Ascending aorta (tissue), 2 donors: ENCODE data around the gene ADCY1. TPM values are rescaled to one million over a fixed set of nuclear protein-coding genes. Genes with fewer than 3 reads are reported as not detected.

ENCODE experiments used
- DNase-seq, 2 donors: peaks; one replicate each; pipeline ENCODE4 v3.0.0-alpha.2; 2019; ENCODE audit warnings: low spot score in 2 of 2
- H3K27ac ChIP-seq, 2 donors: fragments of 200-600 bp; sonication (generic); one replicate each; pipeline ENCODE4 v1.5.1; 2016 to 2017; ENCODE audit warnings: mild to moderate bottlenecking in 1 of 2
- H3K27me3 ChIP-seq: fragments of 200-600 bp; sonication (generic); one replicate; pipeline ENCODE4 v1.5.1; 2017
- H3K36me3 ChIP-seq, 2 donors: fragments of 200-600 bp; sonication (generic); one replicate each; pipeline ENCODE4 v1.5.1; 2016
- H3K4me1 ChIP-seq, 2 donors: fragments of 200-600 bp; sonication (generic); one replicate each; pipeline ENCODE4 v1.5.1; 2016 to 2017; ENCODE audit warnings: mild to moderate bottlenecking in 1 of 2
- H3K4me3 ChIP-seq, 2 donors: fragments of 200-600 bp; sonication (generic); one replicate each; pipeline ENCODE4 v1.5.1; 2016 to 2017; ENCODE audit warnings: mild to moderate bottlenecking in 1 of 2
- H3K9me3 ChIP-seq, 2 donors: fragments of 200-600 bp; sonication (generic); one replicate each; pipeline ENCODE4 v1.5.1; 2016
- CTCF ChIP-seq, 3 experiments: fragments of 200-600 bp in 2 of 3; fragments of 450-650 bp in 1 of 3; sonication (generic) in 2 of 3; IDR thresholded peaks; one replicate each; pipeline ENCODE4 v1.5.1; 2016 to 2019; ENCODE audit warnings: antibody characterized with exemption in 3 of 3, mild to moderate bottlenecking in 1 of 3, moderate library complexity in 1 of 3
- intact Hi-C: fragments of 100-400 bp; cut with DNase I; formaldehyde crosslinking; loops from one replicate; pipeline ENCODE4 v1.15.1; 2023
- total RNA-seq: library from RNA; depleted of rRNA; stranded (reverse); fragments of >200 nt; gene quantifications from one replicate; pipeline ENCODE4 v1.1.0, GENCODE V29; 2016

ADCY1 gene
- total RNA-seq, 1 donor from 2014 or later = 3.6 TPM

DNA sequence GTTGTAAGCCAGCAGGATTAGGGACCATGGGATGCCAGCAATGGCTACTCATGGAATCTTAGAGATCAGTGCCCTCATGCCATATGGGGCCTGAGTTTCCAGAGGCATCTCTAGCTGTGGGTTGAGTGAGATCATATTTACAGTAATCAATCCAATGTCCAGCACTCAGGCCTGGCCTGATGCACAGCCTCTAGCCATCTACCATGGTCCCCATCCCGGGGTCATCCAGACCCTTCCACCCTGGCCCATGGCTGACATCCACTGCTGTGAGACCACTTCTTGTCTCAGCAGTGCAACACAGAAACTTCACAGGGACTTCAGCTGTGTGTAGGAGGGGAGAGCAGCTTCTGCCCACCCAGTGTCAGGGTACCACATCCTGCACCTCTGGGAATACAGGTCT, 6.5 kb upstream of the ADCY1 start:
- Histone ChIP-seq H3K9me3 (no peaks in the 10 kb centered on the region), H3K27ac (no peak overlapping the region), H3K36me3 (no peaks in the 10 kb centered on the region), H3K27me3 (no peaks in the 10 kb centered on the region), H3K4me3 (no peak overlapping the region), H3K4me1 (no peaks in the 10 kb centered on the region)
- no peak for DNase-seq
- intact Hi-C loops = no loop called here
- no peak for TF ChIP-seq CTCF (IDR thresholded peaks at IDR 0.05)

GRCh38 chr7:45568536-45569289, 5.5 kb upstream of the ADCY1 start:
- intact Hi-C loops = no loop called here
- no peak overlapping the region for H3K4me3 ChIP-seq
- H3K9me3 ChIP-seq = no peaks in the 10 kb centered on the region
- no peaks in the 10 kb centered on the region for H3K27me3 ChIP-seq
- no peaks in the 10 kb centered on the region for H3K36me3 ChIP-seq
- no peak for DNase-seq
- no peak for TF ChIP-seq CTCF (IDR thresholded peaks at IDR 0.05)
- no peak overlapping the region for H3K27ac ChIP-seq
- H3K4me1 ChIP-seq = no peaks in the 10 kb centered on the region

DNA sequence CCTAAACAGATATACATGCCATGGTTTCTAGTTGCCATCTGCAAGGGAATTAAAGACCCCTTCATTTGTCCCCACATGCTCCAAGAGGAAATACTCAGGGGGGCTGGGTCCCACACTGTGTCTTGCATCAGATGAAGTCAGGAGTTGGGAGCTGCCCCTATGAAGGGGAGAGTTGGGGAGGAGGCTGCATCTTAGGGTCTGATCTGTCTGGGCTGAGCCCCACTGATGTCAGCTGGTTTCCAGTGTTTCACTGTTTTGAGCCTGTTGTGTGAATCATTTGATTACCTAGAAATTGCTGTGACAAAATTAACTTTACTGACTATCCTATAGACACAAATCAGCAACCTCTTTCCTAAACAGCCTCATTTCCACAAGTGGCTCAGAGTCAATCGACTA, 4.9 kb upstream of the ADCY1 start:
- Histone ChIP-seq H3K4me3 (no peak overlapping the region), H3K27me3 (no peaks in the 10 kb centered on the region), H3K27ac (no peak overlapping the region), H3K4me1 (no peaks in the 10 kb centered on the region), H3K36me3 (no peaks in the 10 kb centered on the region), H3K9me3 (no peaks in the 10 kb centered on the region)
- intact Hi-C loops = no loop called here
- TF ChIP-seq CTCF (IDR thresholded peaks at IDR 0.05) = no peak
- no peak for DNase-seq

- Histone ChIP-seq H3K4me1 (peaks cover 0 to 4% of the 10 kb centered on the region in 2 donors), H3K4me3 (no peak overlapping the region), H3K27me3 (no peaks in the 10 kb centered on the region), H3K9me3 (no peaks in the 10 kb centered on the region), H3K27ac (no peak overlapping the region), H3K36me3 (no peaks in the 10 kb centered on the region)
- no peak for TF ChIP-seq CTCF (IDR thresholded peaks at IDR 0.05)
- intact Hi-C loops = no loop called here
- DNase-seq = no peak
Observed at GRCh38 chr7:45570797-45571196, 3.4 kb upstream of the ADCY1 start.

DNA sequence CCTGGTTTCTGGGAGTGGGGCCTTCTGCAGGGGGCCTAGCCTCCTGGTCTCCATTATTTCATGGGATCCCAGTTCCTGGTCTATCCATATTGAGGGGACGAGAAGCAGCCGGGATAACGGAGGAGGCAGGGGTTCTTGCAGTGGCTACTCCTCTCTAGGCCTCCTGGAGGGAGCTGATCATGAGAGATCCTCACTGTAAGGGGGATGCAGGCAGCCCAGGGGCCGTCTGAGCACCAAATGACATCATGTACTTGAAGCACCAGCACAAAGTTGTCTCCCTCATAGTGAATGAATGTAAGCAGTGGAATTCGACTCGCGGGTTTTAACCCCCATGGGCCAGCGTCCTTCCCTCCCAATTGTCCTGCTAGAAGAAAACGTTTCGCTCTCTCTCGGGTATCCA, 964 bp upstream of the ADCY1 start:
- H3K9me3 ChIP-seq = no peaks in the 10 kb centered on the region
- peak in 1 of 2 donors; percentile 34 for DNase-seq
- H3K27ac ChIP-seq = no peak overlapping the region
- H3K27me3 ChIP-seq = no peaks in the 10 kb centered on the region
- no peak overlapping the region for H3K4me3 ChIP-seq
- no peak for TF ChIP-seq CTCF (IDR thresholded peaks at IDR 0.05)
- peaks cover 0 to 4% of the 10 kb centered on the region in 2 donors for H3K4me1 ChIP-seq
- intact Hi-C loops = no loop called here
- no peaks in the 10 kb centered on the region for H3K36me3 ChIP-seq

- Histone ChIP-seq H3K27me3 (no peaks in the 10 kb centered on the region), H3K36me3 (no peaks in the 10 kb centered on the region), H3K27ac (no peak overlapping the region), H3K4me3 (peak overlapping the region; percentile 39 to 61), H3K4me1 (peaks cover 0 to 4% of the 10 kb centered on the region in 2 donors), H3K9me3 (no peaks in the 10 kb centered on the region)
- intact Hi-C loops = no loop called here
- no peak for TF ChIP-seq CTCF (IDR thresholded peaks at IDR 0.05)
- DNase-seq = no peak
Observed at GRCh38 chr7:45574416-45574668, 174 bp downstream of the ADCY1 start.
